T-helper 9 cell (primary cell): ENCODE measurements around the gene TBC1D13.
A peak's percentile ranks its signal among the peaks of the same experiment; 100 is the strongest.
"Not testable (repeated sequence)": the region's sequence is repeated elsewhere in the genome, so short reads cannot be mapped to it uniquely, and the experiment has no call there.

ENCODE experiments used
- DNase-seq: peaks from one replicate; pipeline ENCODE4 v3.0.0-alpha.2; 2020
- total RNA-seq, 2 donors: gene quantifications; one replicate each; lab custom pipeline; 2026; lab: John Stamatoyannopoulos, UW

Gene TBC1D13
- total RNA-seq: 21.7 to 36.4 reads per million in 2 donors

DNA sequence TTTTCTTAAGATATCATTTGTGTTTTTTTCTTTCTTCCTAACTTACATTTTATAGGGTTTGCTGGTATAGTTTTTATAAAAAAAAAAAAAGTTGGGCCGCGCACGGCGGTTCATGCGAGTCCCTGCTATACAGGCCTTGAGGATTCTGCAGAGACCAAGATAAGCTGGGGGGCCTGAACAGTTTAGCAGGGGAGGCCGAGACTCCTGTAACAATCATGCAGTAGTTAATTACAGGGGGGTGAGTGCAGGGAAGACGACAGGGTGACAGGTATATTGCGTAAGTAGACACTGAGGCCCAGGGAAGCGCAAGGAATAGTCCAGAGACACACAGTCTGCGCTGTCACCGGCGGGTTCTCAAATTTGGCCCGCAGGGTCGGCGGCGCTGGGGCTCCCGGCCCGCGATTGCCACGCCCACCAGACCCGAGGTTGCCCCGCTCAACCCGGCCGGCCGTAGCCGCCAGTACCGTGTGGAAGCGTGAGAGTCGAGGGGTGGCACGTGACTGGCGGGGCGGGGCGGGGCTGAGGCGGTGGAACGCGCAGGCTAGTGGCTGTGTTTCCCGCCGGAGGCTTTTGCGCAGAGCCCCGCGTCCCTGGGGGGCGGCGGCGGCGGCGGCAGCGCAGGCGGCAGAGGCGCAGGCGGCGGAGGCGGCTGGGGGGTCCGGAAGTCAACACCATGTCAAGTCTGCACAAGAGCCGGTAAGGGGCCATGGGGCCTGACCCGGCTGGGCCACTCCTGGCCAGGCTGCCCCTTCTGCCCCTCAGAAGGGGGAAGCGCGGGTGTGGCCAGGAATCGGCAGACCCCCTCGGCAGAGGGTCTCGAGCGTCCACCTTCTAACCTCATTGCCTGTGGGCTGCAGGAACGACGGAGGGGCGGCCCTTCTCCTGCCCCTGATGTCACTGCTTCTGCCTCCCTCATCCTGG lies at the start of gene TBC1D13:
TBC1D13 (plus strand) TSS at position 573 of the 921 bp plus-strand sequence; CDS start at position 674, 101 bp downstream.
- DNase-seq: peak; percentile 89

- no peak for DNase-seq
Observed at GRCh38 chr9:128742401-128742800, 44.7 kb upstream of the TBC1D13 start.

DNA sequence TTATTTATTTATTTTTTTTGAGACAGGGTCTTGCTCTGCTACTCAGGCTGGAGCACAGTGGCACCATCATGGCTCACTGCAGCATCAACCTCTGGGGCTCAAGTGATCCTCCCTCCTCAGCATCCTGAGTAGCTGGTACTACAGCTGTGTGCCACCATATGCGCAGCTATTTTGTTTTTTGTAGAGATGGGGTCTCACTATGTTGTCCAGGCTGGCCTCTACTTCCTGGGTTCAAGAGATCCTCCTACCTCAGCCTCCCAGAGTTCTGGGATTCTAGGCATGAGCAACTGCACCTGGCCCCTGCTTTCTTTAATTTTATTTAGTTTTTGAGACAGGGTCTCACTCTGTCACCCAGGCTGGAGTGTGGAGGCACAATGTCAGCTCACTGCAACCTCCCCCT lies 43.6 kb upstream of the TBC1D13 start:
- no peak for DNase-seq

GRCh38 chr9:128747241-128747640 lies 39.8 kb upstream of the TBC1D13 start:
- DNase-seq: no peak

- no peak for DNase-seq
Observed at GRCh38 chr9:128750926-128751595, 36.0 kb upstream of the TBC1D13 start.

GRCh38 chr9:128753627-128754026 lies 33.4 kb upstream of the TBC1D13 start:
- DNase-seq: no peak

DNA sequence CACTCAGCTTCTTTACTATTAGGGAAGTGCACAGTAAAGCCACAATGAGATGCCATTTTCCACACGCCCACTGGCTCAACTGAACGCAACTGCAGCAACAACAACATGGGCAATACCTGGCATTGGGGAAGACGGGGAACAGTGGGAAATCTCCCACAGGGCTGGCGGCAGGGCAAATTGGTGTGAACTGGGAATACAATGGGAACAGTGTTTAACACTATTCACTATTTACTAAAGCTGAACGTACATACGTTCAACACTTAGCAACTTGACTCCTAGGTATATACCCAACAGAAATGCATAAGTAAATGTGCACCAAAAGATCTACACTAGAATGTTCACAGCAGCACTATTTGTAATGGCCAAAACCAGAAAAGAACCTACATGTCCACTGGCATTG lies 29.5 kb upstream of the TBC1D13 start:
- DNase-seq: no peak

GRCh38 chr9:128762671-128763449 lies 24.2 kb upstream of the TBC1D13 start:
- DNase-seq: no peak

GRCh38 chr9:128764361-128764760 lies 22.7 kb upstream of the TBC1D13 start:
- no peak for DNase-seq

DNA sequence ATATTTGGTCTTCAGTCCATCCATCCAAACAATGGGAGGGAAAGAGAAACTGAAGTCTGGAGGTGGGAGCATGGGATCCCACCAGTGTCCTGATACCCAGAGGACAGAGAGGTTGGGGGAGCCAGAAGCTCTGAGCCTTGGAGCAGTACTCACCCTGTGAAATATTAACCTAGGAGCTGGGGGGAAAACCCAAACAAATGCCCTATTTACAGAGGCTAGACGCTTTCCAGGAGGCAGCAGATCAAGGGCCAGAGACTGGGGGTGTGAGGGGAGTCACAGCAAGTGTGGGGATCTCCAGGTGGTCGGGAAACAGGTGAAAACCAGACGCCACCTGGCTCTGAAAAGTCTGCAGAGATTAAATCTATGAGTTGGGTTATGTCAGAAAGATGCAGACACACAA lies 21.6 kb upstream of the TBC1D13 start:
- no peak for DNase-seq

DNA sequence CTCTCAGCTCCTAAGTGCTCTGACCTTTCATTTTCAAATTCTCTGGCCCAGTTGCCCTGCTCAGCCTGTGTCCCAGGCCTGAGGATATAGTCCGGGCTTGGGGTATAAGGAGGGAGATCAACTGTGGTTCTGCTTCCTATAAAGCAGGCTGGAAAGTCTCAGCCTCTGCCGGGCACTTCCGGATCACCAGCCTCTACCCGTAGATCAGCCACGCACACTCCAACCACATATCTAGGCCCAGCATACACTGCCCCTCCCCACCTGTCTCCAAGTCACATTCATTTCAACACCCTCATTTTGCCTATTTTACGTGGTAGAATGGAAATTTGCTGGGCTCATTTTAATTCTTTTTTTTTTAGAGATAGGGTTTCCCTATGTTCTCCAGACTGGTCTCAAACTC lies 18.4 kb upstream of the TBC1D13 start:
- no peak for DNase-seq

DNA sequence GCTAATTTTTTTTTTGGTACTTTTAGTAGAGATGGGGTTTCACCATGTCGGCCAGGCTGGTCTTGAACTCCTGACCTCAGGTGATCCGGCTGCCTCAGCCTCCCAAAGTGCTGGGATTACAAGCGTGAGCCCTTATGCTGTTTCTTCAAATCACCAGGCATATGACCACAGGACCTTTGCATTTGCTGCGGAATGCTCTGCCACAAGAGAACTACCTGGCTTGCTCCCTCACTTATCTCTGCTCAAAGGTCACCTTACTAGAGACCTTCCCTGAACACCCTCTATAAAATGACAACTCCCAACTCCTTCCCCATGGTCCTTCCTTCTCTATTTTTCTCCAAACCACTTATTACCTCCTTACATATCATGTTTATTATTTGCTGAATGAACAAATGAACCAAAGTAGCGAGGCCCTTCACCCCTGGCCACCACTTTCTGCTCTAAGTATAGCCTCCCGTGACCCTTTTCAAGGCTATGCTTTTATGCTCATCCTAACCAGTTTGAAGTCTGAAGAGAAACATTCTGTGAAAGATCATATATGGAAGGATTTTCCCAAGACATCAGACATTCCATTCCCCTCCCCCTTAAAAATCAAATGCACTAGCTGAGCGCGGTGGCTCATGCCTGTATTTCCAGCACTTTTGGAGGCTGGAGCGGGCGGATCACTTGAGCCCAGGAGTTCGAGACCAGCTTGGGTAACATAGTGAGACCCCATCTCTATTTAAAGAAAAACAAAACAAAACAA lies 16.6 kb upstream of the TBC1D13 start:
- no peak for DNase-seq

GRCh38 chr9:128771094-128771721 lies 15.8 kb upstream of the TBC1D13 start:
- DNase-seq: peak; percentile 4

- DNase-seq: peak; percentile 93
Observed at GRCh38 chr9:128771745-128772519, 15.1 kb upstream of the TBC1D13 start, which contains the start of gene ZER1. Gene ZER1, minus strand, starts transcription at chr9:128771927. Its CDS starts 16,362 bp downstream, at chr9:128755565.

DNA sequence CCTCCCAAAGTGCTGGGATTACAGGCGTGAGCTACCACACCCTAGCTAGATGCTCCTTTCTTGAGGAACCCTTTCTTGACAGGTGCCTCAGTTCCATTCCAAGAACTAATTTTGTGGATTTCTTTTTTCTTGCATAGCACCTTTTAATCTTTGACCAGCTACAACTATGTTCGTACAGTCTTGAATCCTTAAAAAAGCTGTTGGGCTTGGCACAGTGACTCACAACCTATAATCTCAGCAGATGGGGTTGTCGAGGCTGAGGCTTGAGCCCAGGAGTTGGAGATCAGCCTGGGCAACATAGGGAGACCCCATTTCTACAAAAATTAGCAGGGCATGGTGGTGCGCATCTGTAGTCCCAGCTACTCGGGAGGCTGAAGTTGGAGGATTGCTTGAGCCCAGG lies 14.0 kb upstream of the TBC1D13 start:
- no peak for DNase-seq

DNA sequence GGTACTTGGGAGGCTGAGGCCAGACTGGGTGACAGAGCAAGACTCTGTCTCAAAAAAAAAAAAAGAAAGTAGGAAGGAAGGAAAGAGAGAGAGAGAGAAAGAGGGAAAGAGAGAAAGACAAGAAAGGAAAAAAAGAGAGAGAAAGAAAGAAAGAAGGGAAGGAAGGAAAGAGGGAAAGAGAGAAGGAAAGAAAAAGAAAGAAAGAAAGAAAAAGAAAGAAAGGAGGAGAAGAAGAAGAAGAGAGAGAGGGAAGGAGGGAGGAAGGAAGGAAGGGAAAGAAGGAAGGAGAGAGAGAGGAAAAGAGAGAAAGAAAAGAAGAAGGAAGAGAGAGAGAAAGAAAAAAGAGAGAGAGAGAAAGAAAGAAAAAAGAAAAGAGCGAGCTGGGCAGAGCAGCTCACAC lies 12.2 kb upstream of the TBC1D13 start:
- DNase-seq: no peak

GRCh38 chr9:128780093-128780492 lies 7.0 kb upstream of the TBC1D13 start:
- not testable (repeated sequence) for DNase-seq

- DNase-seq: no peak
Observed at GRCh38 chr9:128781187-128782070, 5.6 kb upstream of the TBC1D13 start.

DNA sequence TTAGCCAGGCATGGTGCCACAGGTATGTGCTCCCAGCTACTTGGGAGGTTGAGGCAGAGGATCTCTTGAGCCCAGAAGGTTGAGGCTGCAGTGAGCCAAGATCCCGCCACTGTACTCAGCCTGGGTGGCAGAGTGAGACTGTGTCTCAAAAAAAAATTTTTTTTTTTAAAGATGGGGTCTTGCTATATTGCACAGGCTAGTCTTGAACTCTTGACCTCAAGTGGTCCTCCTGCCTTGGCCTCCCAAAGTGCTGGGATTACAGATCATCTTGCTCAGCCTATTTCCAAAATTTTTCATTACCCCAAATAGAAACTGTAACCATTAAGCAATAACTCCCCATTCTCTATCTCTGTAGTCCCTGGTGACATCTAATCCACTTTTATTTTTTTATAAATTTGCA lies 4.4 kb upstream of the TBC1D13 start:
- DNase-seq: no peak

DNA sequence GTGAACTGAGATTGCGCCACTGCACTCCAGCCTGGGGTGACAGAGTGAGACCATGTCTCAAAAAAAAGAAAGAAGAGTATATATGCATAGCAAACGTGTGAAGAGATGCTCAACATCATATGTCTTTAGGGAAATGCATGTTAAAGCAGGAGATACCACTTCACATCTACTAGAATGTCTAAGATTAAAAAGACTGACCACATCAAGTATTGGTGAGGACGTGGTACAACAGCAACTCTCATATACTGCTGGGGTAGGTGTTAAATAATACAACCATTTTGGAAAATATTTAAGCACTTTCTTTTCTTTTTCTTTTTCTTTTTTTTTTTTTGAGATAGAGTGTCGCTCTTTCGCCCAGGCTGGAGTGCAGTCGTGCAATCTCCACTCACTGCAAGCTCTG lies 1.6 kb upstream of the TBC1D13 start:
- no peak for DNase-seq
